ENCODE measurements around the gene NPTX1. TPM values are rescaled to one million over a fixed set of nuclear protein-coding genes. Genes with fewer than 3 reads are reported as not detected.
A peak's percentile ranks its signal among the peaks of the same experiment; 100 is the strongest.

The NPTX1 gene
- total and polyA plus RNA-seq, 7 donors = 0.25 to 1.3 (median 0.67) TPM

DNA sequence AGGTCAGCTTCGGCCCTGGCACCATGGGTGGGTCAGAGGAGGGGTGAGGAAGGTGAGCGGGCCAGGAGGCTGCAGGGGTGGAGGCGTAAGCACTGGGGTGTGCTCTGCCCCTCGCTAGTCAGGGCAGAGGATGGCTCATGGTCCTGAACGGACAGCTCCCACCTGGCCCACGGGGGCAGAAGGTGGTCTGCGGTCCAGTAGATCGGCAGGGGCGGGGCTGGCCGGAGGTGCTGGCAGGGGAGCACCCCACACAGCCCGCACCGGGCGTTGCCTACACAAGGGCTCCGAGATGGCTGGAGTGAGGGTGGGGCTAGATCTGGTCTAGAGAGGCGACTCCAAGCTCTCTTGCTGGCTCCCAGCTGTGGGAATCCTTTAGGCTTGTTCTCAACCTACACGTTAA is 8.2 kb downstream of the NPTX1 start:
- no peaks in the 10 kb centered on the region for H3K36me3 ChIP-seq (ENCODE audit: insufficient read depth in 1 of 2, low read depth in 1 of 2)
- no peak for DNase-seq
- H3K4me3 ChIP-seq = no peak overlapping the region
- 16 to 22% (median 18%) methylated on average over 16 of the region's 16 CpGs for WGBS, 3 donors
- no peaks in the 10 kb centered on the region for H3K9me3 ChIP-seq
- H3K4me1 ChIP-seq = no peaks in the 10 kb centered on the region
- H3K27me3 ChIP-seq (ENCODE audit: insufficient read depth in 3 of 3, low read length in 2 of 3) = peaks cover 0 to 40% (median 21%) of the 10 kb centered on the region in 3 donors
- ATAC-seq = no peak
- TF ChIP-seq, protein P1, sequence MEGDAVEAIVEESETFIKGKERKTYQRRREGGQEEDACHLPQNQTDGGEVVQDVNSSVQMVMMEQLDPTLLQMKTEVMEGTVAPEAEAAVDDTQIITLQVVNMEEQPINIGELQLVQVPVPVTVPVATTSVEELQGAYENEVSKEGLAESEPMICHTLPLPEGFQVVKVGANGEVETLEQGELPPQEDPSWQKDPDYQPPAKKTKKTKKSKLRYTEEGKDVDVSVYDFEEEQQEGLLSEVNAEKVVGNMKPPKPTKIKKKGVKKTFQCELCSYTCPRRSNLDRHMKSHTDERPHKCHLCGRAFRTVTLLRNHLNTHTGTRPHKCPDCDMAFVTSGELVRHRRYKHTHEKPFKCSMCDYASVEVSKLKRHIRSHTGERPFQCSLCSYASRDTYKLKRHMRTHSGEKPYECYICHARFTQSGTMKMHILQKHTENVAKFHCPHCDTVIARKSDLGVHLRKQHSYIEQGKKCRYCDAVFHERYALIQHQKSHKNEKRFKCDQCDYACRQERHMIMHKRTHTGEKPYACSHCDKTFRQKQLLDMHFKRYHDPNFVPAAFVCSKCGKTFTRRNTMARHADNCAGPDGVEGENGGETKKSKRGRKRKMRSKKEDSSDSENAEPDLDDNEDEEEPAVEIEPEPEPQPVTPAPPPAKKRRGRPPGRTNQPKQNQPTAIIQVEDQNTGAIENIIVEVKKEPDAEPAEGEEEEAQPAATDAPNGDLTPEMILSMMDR (IDR thresholded peaks at IDR 0.05) = no peak
- H3K27ac ChIP-seq = no peak overlapping the region
- intact Hi-C loops (cut with DNase I) = no loop called here

DNA sequence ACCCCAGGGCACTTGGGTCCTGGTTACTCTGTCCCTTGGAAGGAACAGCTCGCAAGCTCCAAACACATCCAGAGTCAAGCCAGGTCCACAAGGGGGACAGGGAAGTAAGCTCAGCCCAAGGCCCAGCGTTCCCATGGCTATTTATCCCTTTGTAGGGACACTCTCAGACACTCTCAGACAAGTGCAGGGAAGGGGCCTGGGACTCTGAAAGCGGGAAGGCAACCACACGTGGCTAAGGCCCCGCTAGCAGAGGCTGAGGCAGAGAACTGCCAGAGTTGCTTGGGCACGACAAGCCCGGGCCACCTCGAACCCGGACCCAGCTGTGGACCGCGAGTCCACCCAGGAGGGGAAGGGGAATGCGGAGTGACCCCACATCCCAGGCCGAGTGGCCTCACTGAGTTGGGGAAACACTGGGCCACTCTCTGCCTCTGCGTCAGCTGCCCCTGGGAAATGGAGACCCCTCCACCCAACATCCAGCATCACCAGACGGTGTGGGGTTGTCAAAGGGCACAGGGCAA is 10.2 kb downstream of the NPTX1 start:
- ATAC-seq (no peak), DNase-seq (no peak)
- Histone ChIP-seq H3K4me1 (peaks cover 6% of the 10 kb centered on the region), H3K4me3 (no peak overlapping the region), H3K27me3 (ENCODE audit: insufficient read depth in 3 of 3, low read length in 2 of 3) (peaks cover 0 to 31% (median 18%) of the 10 kb centered on the region in 3 donors), H3K27ac (no peak overlapping the region), H3K9me3 (no peaks in the 10 kb centered on the region), H3K36me3 (ENCODE audit: insufficient read depth in 1 of 2, low read depth in 1 of 2) (no peaks in the 10 kb centered on the region)
- TF ChIP-seq, protein P1 (IDR thresholded peaks at IDR 0.05) = no peak
- intact Hi-C loops (cut with DNase I) = no loop called here
- 77 to 84% (median 83%) methylated on average over 15 of the region's 15 CpGs for WGBS, 3 donors

DNA sequence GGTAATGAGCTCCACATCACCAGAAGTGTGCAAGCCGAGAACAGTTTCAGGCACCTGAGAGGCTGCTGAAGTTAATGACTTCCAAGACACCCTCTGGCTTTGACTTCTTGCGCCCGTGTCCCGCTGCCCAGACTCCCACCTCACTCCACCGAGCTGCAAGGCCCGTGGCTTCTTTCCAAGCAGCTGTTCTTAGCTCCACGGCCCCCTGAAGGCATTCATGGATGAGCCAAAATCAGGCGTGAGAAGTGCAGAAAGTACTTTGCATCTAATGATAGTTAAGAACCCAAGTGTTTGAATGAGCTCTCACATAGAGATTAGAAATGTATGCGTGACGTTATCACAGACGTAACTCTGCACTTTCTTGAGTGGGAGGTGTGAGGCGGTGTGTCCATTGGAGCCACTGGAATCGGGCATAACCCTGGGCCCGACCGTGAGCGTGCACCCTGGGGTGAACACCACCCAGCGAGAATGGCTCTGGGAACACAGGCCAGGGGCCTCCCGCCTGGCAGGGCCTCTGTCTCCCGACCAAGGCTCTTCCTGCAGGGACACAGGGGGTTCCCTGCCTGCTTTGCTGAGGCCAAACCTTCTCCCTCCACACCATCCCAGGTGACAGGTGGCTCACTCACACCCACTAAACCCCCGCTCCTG is 11.0 kb downstream of the NPTX1 start:
- H3K4me1 ChIP-seq = peaks cover 12% of the 10 kb centered on the region
- intact Hi-C loops (cut with DNase I) = no loop called here

DNA sequence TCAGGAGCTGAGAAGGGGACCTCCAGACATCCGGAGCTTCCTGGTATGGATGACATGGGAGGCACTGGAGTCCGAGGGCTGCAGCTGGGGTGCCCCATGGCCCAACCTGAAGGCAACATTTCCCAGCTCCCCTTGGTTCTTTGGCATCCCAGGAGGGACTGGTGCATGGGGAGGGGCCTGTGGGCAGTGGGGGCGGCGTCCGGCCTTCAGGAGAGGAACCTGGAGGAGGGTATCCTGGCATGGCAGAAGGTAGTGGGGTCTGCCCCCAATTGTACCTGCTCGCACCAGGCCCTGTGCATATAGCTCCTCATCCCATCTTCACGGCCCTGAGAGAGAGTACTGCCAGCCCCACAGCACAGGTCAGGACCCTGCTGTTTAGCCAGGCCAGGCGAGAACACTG is 11.9 kb downstream of the NPTX1 start:
- Histone ChIP-seq H3K27me3 (ENCODE audit: insufficient read depth in 3 of 3, low read length in 2 of 3) (peaks cover 0 to 21% (median 14%) of the 10 kb centered on the region in 3 donors), H3K4me3 (no peak overlapping the region), H3K36me3 (ENCODE audit: insufficient read depth in 1 of 2, low read depth in 1 of 2) (no peaks in the 10 kb centered on the region), H3K27ac (no peak overlapping the region), H3K9me3 (no peaks in the 10 kb centered on the region), H3K4me1 (peaks cover 20% of the 10 kb centered on the region)
- TF ChIP-seq, protein P1 (IDR thresholded peaks at IDR 0.05) = no peak
- ATAC-seq (no peak), DNase-seq (peak in 1 of 2 donors; percentile 26)
- intact Hi-C loops (cut with DNase I) = no loop called here
- WGBS, 3 donors = 78 to 94% (median 86%) methylated on average over 8 of the region's 8 CpGs

More for the DNA sequence above, 11.0 kb downstream of the NPTX1 start:
- ATAC-seq = no peak
- no peak overlapping the region for H3K27ac ChIP-seq
- no peak overlapping the region for H3K4me3 ChIP-seq
- peak in 1 of 2 donors; percentile 35 for DNase-seq
- 38 to 49% (median 40%) methylated on average over 20 of the region's 20 CpGs for WGBS, 3 donors
- TF ChIP-seq, protein P1 (IDR thresholded peaks at IDR 0.05) = no peak
- no peaks in the 10 kb centered on the region for H3K36me3 ChIP-seq (ENCODE audit: insufficient read depth in 1 of 2, low read depth in 1 of 2)
- peaks cover 0 to 28% (median 16%) of the 10 kb centered on the region in 3 donors for H3K27me3 ChIP-seq (ENCODE audit: insufficient read depth in 3 of 3, low read length in 2 of 3)
- H3K9me3 ChIP-seq = no peaks in the 10 kb centered on the region

Measured in psoas muscle (tissue), 8 donors.